Astrocyte of the spinal cord (primary cell): Measurements from ENCODE around the gene KIF26B.
"Not testable (repeated sequence)": the region's sequence is repeated elsewhere in the genome, so short reads cannot be mapped to it uniquely, and the experiment has no call there.

ENCODE experiments used
- DNase-seq: peaks from one replicate; pipeline ENCODE4 v3.0.0; 2011; ENCODE audit warnings: low read depth, low spot score
- H3K4me3 ChIP-seq: 2 replicates; pipeline ENCODE4 v1.5.1; 2011; ENCODE audit warnings: low read depth, mild to moderate bottlenecking, low read length, moderate library complexity
- CTCF ChIP-seq: IDR thresholded peaks from 2 replicates; pipeline ENCODE4 v1.5.1; 2012; ENCODE audit warnings: low read depth, mild to moderate bottlenecking, low read length, inconsistent platforms
- in situ Hi-C: cut with HindIII; loops from 2 replicates; pipeline ENCODE4 v1.10.0; 2017; ENCODE audit warnings: low sequenced_read_pairs

KIF26B gene

GRCh38 chr1:245334235-245334634 is 179.4 kb downstream of the KIF26B start:
- no peak for DNase-seq
- no peak overlapping the region for H3K4me3 ChIP-seq
- no peak for TF ChIP-seq CTCF
- in situ Hi-C loops = no loop called here

- no peak overlapping the region for H3K4me3 ChIP-seq
- in situ Hi-C loops = no loop called here
- no peak for TF ChIP-seq CTCF
- DNase-seq = no peak
Measured at GRCh38 chr1:245334827-245335490, 180.2 kb downstream of the KIF26B start.

- in situ Hi-C loops, DNase-seq, H3K4me3 ChIP-seq: not testable (repeated sequence)
Measured at GRCh38 chr1:245335684-245336083, 180.9 kb downstream of the KIF26B start.

GRCh38 chr1:245336149-245336983 is 181.6 kb downstream of the KIF26B start:
- no peak for TF ChIP-seq CTCF
- DNase-seq = no peak
- in situ Hi-C loops = no loop called here
- H3K4me3 ChIP-seq = no peak overlapping the region

GRCh38 chr1:245336984-245337355 is 182.2 kb downstream of the KIF26B start:
- H3K4me3 ChIP-seq, DNase-seq, in situ Hi-C loops: not testable (repeated sequence)

- DNase-seq = no peak
- TF ChIP-seq CTCF = no peak
- in situ Hi-C loops = no loop called here
- H3K4me3 ChIP-seq = no peak overlapping the region
Measured at GRCh38 chr1:245337829-245338484, 183.2 kb downstream of the KIF26B start.

GRCh38 chr1:245338485-245338877 is 183.7 kb downstream of the KIF26B start:
- H3K4me3 ChIP-seq = no peak overlapping the region
- no peak for DNase-seq
- in situ Hi-C loops = no loop called here
- TF ChIP-seq CTCF = no peak
